ENCODE data around the gene CLNK.

CLNK gene

DNA sequence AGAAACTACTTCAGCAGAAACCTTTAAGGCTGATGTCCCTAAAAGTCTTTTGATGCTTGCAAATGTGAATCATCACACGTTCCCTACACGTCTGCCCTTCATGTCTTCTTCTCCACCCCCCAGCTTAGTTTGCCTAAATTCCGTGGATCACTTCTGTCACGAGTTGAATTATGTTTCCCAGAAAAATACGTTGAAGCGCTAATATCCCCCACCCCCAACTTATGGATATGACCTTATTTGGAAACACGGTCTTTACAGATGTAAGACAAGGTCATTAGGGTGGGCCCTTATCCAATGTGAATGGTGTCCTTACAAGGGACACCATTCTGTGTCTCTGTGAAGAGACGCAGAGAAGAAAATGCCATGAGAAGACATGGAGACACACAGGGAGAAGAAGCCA lies 225.3 kb downstream of the CLNK start:
- TF ChIP-seq, protein P1, sequence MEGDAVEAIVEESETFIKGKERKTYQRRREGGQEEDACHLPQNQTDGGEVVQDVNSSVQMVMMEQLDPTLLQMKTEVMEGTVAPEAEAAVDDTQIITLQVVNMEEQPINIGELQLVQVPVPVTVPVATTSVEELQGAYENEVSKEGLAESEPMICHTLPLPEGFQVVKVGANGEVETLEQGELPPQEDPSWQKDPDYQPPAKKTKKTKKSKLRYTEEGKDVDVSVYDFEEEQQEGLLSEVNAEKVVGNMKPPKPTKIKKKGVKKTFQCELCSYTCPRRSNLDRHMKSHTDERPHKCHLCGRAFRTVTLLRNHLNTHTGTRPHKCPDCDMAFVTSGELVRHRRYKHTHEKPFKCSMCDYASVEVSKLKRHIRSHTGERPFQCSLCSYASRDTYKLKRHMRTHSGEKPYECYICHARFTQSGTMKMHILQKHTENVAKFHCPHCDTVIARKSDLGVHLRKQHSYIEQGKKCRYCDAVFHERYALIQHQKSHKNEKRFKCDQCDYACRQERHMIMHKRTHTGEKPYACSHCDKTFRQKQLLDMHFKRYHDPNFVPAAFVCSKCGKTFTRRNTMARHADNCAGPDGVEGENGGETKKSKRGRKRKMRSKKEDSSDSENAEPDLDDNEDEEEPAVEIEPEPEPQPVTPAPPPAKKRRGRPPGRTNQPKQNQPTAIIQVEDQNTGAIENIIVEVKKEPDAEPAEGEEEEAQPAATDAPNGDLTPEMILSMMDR (IDR thresholded peaks at IDR 0.05; ENCODE audit: low read length, missing control alignments), result no peak
- no peak overlapping the region for H3K4me3 ChIP-seq (replicated peaks; ENCODE audit: low read depth, low read length)
- no peak for DNase-seq (ENCODE audit: low read depth)

DNA sequence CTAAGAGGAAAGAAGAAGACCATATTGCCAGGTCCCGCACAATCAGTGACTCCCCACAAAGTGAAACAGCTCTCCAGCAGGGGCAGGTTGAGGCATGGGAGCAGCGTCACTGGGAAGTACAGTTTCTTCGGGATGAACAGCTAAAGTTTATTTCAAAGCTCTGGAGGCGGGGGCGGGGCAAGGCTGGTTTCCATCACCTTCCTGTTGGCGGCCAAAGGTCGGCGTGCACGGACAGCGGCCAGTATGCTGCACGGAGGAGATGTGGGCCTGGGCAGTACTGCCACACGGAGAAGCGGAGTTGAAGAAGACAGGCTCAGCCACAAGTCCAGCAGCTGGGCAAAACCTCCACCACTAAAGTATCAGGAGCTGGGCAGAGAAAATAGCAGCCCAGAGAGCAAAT lies 226.4 kb downstream of the CLNK start:
- H3K4me3 ChIP-seq (replicated peaks; ENCODE audit: low read depth, low read length), result no peak overlapping the region

DNA sequence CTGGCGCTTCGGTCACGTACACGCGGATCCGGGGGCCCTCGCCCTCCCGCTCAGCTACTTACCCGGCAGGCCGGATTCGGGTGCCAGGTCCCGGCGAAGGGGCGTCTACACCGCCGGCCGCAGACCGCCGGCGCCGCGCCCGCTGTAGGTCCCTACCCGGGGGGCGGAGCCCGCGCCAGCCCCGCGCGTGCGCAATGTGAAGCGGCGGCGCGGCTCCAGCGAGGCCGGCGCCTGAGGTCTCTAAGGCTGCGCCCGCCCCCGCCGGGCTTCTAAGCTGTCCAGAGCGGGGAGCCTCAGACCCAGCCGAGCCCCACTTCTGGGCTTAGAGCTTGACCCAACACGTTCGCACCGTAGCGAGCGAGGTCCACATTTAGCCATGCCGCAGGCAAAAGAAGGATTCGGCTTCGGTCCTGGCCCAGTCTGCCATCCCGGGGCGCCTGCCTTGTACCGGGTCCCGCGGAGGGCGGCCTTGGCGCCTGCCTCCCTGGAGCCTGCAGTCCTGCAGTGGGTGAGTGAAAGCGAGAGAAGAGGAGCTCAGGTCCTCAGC lies 227.2 kb downstream of the CLNK start, which contains the start of gene ZNF518B:
ZNF518B (minus strand) TSS at position 172 of the 547 bp plus-strand sequence. CDS start 11,098 bp downstream, outside the sequence.
- TF ChIP-seq, protein P1 (IDR thresholded peaks at IDR 0.05; ENCODE audit: low read length, missing control alignments), result no peak
- DNase-seq (ENCODE audit: low read depth), result peak; percentile 69
- peak within 1 kb of the TSS; percentile 65 for H3K4me3 ChIP-seq (replicated peaks; ENCODE audit: low read depth, low read length)

More for the DNA sequence above, 226.4 kb downstream of the CLNK start:
- DNase-seq (ENCODE audit: low read depth), result no peak
- TF ChIP-seq, protein P1 (IDR thresholded peaks at IDR 0.05; ENCODE audit: low read length, missing control alignments), result no peak

DNA sequence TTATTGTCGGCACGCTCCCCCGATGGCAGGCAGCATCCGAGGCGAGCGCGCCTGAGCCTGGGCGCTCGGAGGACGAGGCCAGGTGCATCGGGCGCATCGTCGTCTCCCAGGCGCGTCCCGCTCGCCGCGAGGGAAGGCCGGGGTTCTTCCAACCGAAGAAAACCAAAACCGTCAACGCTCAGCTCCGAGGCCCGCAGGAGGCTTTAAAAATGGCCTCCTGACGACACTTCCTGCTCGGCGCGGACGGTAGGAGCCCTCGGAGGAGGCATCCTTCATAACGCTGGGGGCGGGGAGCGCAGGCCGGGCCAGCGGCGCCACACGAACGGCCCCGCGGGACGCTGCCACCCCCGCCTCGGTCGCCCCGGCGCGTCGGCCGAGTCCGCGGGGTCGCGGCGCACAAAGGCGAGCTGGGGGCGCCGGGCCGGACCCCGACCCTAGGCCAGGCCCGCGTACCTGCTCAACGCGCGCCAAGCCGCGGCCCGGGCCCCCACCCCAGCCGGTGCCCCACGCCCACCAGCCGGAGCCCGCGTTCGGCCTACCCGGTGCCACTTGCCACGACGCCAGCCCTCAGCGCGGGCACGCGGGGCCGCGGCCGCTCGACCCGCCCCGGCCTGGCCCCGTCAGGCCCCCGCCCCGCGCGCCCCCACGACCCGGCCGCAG lies 227.8 kb downstream of the CLNK start:
- peak overlapping the region; percentile 65 for H3K4me3 ChIP-seq (replicated peaks; ENCODE audit: low read depth, low read length)
- DNase-seq (ENCODE audit: low read depth), result peak; percentile 67

DNA sequence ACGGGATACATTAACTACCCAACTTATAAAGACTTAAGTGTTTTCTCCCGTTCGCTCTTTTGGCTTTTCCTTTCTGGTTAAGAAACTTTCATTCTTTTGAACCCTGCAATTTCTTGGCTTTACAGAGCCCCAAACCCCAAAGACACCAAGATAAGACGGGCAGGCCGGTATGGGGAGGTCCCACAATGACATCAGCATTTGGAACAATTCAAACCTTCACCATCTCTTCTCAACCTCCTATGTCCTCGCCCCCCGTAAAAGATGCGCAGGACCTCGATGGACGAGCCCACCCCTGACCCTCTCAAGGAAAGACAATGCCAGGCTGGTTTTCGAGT lies 228.3 kb downstream of the CLNK start:
- peak overlapping the region; percentile 65 for H3K4me3 ChIP-seq (replicated peaks; ENCODE audit: low read depth, low read length)
- TF ChIP-seq, protein P1 (IDR thresholded peaks at IDR 0.05; ENCODE audit: low read length, missing control alignments), result no peak
- DNase-seq (ENCODE audit: low read depth), result no peak

More for the DNA sequence above, 227.8 kb downstream of the CLNK start:
- TF ChIP-seq, protein P1 (IDR thresholded peaks at IDR 0.05; ENCODE audit: low read length, missing control alignments), result no peak

DNA sequence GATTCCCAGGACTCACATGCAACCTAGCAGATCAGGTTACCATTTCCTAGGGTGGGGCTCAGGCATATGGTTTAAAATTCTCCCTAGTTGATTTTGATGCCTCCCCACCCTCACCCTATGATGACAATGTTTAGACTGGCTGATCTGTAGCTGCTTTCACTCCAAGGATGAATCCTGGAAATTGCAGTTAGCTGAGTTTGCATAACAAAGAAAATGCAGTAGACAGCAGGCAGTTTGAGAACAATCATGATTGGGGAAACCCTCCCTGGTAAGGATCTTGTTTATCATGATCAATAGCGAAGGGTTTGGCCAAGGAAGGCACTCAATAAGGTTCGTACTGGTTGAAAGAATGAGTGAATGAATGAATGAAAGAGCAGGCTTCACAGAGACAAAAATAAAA lies 229.4 kb downstream of the CLNK start:
- no peak overlapping the region for H3K4me3 ChIP-seq (replicated peaks; ENCODE audit: low read depth, low read length)
- DNase-seq (ENCODE audit: low read depth), result no peak
- TF ChIP-seq, protein P1 (IDR thresholded peaks at IDR 0.05; ENCODE audit: low read length, missing control alignments), result no peak

DNA sequence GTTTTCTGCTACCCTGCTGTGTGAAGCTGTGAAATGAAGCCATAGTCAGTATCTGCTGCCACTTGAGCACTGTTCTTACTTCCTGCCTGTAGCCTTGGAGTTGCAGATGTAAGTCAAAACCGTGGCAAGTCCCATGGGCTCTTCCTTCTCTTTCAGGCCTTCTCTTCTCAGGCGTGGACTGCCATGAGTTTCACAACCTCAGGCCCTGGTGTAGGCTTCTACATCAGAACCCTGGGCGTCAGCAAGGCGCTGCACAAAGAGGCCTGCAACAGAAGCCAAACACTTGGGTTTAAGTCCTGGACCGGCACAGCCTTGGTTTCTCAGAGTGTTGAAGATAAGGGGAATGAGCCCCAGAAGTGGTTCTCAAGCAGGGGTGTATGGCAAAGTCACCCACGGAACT lies 229.8 kb downstream of the CLNK start:
- H3K4me3 ChIP-seq (replicated peaks; ENCODE audit: low read depth, low read length), result no peak overlapping the region
- DNase-seq (ENCODE audit: low read depth), result no peak
- TF ChIP-seq, protein P1 (IDR thresholded peaks at IDR 0.05; ENCODE audit: low read length, missing control alignments), result no peak
